ENCODE measurements around the gene KLHL12. TPM values are rescaled to one million over a fixed set of nuclear protein-coding genes. Genes with fewer than 3 reads are reported as not detected.

KLHL12 gene
- total RNA-seq, 1 donor from 2014 or later = 15.1 TPM

DNA sequence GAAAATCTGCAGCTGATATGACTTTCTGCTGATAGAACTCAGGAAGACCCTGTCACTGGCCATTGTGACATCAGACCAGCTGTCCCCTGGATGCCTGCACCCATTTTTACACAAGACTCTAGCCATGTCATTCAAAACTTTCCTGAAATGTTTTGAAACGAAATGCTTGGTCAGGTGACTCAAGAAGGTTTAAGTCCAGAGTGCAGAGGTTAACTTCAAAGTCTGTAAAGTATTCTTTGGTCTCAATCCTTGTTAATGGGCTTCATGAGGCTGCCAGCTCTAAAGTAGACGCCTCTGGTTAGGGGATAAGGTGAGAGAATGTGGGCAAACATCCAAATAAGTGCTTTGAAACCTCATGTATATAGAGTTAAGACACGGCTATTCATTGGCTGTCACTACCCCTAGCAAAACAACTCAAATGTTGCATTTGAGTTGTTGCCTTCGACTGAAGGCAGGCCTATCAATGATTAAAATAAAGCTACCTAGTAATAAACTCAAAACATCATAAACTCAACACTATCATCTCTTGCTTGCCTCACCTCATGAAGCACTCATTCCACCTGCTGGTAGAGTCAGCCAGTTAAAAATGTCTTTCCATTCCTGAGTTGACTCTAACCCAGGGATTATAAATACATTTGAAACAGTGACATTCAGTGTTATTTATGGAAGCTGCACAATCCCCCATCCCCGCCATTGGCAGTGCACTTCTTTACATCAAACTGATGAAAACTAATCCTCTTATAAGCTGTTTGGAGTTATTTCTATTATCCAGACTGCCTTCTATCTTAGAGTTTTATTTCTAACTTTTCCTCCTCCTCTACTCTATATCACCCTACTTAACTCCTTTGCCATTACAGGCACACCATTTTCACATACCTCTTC is 64.1 kb downstream of the KLHL12 start:
- Histone ChIP-seq H3K36me3 (ENCODE audit: control insufficient read depth in 3 of 3, insufficient read depth in 3 of 3, low read length in 3 of 3) (no peaks in the 10 kb centered on the region), H3K9ac (ENCODE audit: low read depth in 1 of 3, low read length in 3 of 3) (no peak overlapping the region), H3K4me3 (ENCODE audit: low read length in 3 of 3) (no peak overlapping the region), H3K4me1 (ENCODE audit: control insufficient read depth in 3 of 3, insufficient read depth in 3 of 3, low read length in 3 of 3) (peaks cover 13 to 15% (median 13%) of the 10 kb centered on the region in 3 donors), H3K9me3 (ENCODE audit: control insufficient read depth in 3 of 3, low read length in 3 of 3) (no peaks in the 10 kb centered on the region), H3K27me3 (ENCODE audit: control insufficient read depth in 3 of 3, insufficient read depth in 3 of 3, low read length in 3 of 3) (peaks cover 0 to 11% (median 3%) of the 10 kb centered on the region in 3 donors), H3K27ac (ENCODE audit: low read depth, low read length) (no peak overlapping the region)

DNA sequence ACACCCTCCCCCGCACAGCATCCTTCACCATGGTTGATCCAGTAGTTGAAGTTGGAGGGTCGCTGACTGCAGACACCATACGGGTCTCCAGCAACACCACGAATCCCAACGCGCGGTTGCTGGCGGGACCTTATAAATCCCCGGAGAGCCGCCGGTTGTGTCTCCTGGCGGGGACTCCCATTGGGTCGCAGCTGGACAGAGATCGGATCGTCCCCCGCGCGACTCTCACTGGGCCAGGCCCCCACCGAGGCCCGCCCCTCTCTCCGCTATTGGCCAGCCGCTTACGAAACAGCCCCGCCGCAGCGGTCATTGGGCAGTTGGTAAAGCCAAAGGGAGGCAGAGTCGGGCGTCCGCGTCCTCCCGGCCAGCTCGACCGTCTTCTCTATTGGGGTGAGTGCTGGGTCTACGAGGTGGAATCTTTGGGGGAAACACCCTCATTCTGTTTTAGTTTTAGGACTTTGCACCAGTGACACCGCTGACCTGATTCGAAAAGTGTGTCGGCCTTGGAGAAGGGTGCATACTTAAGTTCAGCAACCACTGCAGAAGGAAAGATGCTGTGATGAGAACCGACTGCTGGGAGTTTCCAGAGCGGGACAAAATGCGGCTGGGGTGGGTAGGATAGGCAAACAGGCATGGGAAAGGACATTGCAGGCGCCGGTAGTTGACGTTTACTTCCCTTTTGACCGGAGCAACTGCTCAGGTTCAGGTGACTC is 65.5 kb downstream of the KLHL12 start:
- H3K27ac ChIP-seq (ENCODE audit: low read depth, low read length) = no peak overlapping the region
- peak overlapping the region; percentile 69 to 82 (median 73) for H3K4me3 ChIP-seq (ENCODE audit: low read length in 3 of 3)
- no peaks in the 10 kb centered on the region for H3K9me3 ChIP-seq (ENCODE audit: control insufficient read depth in 3 of 3, low read length in 3 of 3)
- H3K4me1 ChIP-seq (ENCODE audit: control insufficient read depth in 3 of 3, insufficient read depth in 3 of 3, low read length in 3 of 3) = peaks cover 13 to 15% (median 13%) of the 10 kb centered on the region in 3 donors
- peaks cover 0 to 11% (median 0%) of the 10 kb centered on the region in 3 donors for H3K27me3 ChIP-seq (ENCODE audit: control insufficient read depth in 3 of 3, insufficient read depth in 3 of 3, low read length in 3 of 3)
- no peaks in the 10 kb centered on the region for H3K36me3 ChIP-seq (ENCODE audit: control insufficient read depth in 3 of 3, insufficient read depth in 3 of 3, low read length in 3 of 3)
- peak overlapping the region in 1 of 3 donors; percentile 68 for H3K9ac ChIP-seq (ENCODE audit: low read depth in 1 of 3, low read length in 3 of 3)

DNA sequence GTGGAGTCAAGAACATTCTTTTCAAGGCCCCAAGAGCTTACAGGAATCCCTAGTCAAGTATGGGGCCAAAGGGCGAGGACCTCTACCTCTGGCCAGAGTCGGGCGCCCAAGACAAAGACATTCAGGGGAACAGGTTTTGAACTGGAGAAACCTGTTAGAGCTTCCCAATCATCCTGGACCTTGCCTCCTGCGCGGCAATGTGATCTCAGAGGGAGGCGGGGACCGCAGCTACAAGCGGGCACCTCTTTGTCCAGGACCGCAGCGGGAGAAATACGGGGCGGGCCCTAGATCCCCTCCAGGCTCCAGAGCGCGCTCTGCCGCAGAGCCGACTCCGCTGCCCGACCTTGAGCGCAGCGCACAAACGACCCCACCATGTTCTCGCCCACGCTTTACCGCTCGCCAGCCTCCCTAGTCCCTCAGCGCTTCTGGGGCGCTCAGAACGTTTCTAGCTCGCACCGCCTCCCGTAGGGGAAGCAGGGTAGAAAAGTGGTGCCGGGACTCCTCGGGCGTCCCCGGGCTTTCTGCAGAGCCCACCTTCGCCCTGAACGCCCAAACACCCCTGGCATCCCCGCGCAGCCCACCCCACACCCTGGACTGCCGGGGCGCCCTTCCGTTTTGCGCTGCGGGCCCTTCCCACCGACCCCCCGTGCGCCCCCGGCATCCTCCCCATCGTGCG is 66.2 kb downstream of the KLHL12 start:
- H3K36me3 ChIP-seq (ENCODE audit: control insufficient read depth in 3 of 3, insufficient read depth in 3 of 3, low read length in 3 of 3) = no peaks in the 10 kb centered on the region
- no peak overlapping the region for H3K27ac ChIP-seq (ENCODE audit: low read depth, low read length)
- peak overlapping the region; percentile 32 to 75 (median 55) for H3K9ac ChIP-seq (ENCODE audit: low read depth in 1 of 3, low read length in 3 of 3)
- H3K27me3 ChIP-seq (ENCODE audit: control insufficient read depth in 3 of 3, insufficient read depth in 3 of 3, low read length in 3 of 3) = peaks cover 0 to 5% (median 0%) of the 10 kb centered on the region in 3 donors
- no peaks in the 10 kb centered on the region for H3K9me3 ChIP-seq (ENCODE audit: control insufficient read depth in 3 of 3, low read length in 3 of 3)
- H3K4me3 ChIP-seq (ENCODE audit: low read length in 3 of 3) = peak overlapping the region; percentile 69 to 82 (median 73)
- peaks cover 13 to 15% (median 13%) of the 10 kb centered on the region in 3 donors for H3K4me1 ChIP-seq (ENCODE audit: control insufficient read depth in 3 of 3, insufficient read depth in 3 of 3, low read length in 3 of 3)

DNA sequence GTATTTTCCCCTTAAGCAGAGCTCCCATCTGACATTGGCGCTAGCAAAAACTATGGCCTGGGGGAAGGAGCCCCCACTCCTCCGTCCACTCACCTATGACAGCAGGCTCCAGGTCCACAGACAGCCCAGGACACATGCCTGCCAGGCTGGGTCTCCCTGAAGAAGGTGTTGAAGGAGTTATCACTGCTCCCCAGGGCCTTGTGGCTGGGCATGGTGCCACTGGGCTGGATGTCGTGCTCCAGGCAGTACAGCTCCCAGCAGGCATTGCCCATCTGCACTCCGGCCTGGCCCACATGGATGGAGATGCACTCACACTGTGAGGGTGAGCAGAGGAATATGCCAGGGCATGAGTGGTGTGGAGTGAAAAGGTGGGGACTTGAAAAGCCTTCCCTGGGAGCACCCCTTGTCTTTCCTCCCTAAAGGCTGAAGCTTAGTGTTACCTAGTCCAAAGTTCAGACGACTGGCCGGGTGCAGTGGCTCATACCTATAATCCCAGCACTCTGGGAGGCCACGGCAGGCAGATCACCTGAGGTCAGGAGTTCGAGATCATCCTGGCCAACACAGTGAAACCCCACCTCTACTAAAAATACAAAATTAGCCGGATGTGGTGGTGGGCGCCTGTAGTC is 68.1 kb downstream of the KLHL12 start:
- Histone ChIP-seq H3K4me1 (ENCODE audit: control insufficient read depth in 3 of 3, insufficient read depth in 3 of 3, low read length in 3 of 3) (peaks cover 13 to 15% (median 13%) of the 10 kb centered on the region in 3 donors), H3K27ac (ENCODE audit: low read depth, low read length) (peak overlapping the region; percentile 11), H3K9ac (ENCODE audit: low read depth in 1 of 3, low read length in 3 of 3) (no peak overlapping the region), H3K4me3 (ENCODE audit: low read length in 3 of 3) (no peak overlapping the region), H3K9me3 (ENCODE audit: control insufficient read depth in 3 of 3, low read length in 3 of 3) (no peaks in the 10 kb centered on the region), H3K27me3 (ENCODE audit: control insufficient read depth in 3 of 3, insufficient read depth in 3 of 3, low read length in 3 of 3) (no peaks in the 10 kb centered on the region), H3K36me3 (ENCODE audit: control insufficient read depth in 3 of 3, insufficient read depth in 3 of 3, low read length in 3 of 3) (no peaks in the 10 kb centered on the region)

DNA sequence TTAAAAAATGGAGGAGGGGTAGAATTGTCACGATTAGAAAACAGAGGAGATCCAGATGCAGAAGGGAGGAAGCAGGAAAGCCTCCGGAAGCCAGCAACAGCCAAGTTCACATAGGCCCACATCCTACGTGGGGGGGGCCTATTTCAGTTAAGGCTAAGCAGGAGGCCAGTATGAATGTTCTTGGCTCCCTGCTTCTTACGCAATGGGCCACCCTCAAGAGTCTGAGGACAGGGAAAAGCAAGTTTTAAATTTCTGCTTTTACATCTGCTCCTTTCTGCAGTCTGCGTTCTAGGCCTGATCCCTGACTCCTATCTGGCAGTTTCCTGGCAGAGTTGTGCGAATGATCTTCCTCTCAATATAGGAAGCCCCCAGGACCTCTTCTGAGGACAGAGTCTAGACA is 68.7 kb downstream of the KLHL12 start:
- Histone ChIP-seq H3K9ac (ENCODE audit: low read depth in 1 of 3, low read length in 3 of 3) (no peak overlapping the region), H3K36me3 (ENCODE audit: control insufficient read depth in 3 of 3, insufficient read depth in 3 of 3, low read length in 3 of 3) (no peaks in the 10 kb centered on the region), H3K4me3 (ENCODE audit: low read length in 3 of 3) (no peak overlapping the region), H3K4me1 (ENCODE audit: control insufficient read depth in 3 of 3, insufficient read depth in 3 of 3, low read length in 3 of 3) (peaks cover 13 to 15% (median 13%) of the 10 kb centered on the region in 3 donors), H3K27me3 (ENCODE audit: control insufficient read depth in 3 of 3, insufficient read depth in 3 of 3, low read length in 3 of 3) (no peaks in the 10 kb centered on the region), H3K9me3 (ENCODE audit: control insufficient read depth in 3 of 3, low read length in 3 of 3) (no peaks in the 10 kb centered on the region), H3K27ac (ENCODE audit: low read depth, low read length) (peak overlapping the region; percentile 11)

DNA sequence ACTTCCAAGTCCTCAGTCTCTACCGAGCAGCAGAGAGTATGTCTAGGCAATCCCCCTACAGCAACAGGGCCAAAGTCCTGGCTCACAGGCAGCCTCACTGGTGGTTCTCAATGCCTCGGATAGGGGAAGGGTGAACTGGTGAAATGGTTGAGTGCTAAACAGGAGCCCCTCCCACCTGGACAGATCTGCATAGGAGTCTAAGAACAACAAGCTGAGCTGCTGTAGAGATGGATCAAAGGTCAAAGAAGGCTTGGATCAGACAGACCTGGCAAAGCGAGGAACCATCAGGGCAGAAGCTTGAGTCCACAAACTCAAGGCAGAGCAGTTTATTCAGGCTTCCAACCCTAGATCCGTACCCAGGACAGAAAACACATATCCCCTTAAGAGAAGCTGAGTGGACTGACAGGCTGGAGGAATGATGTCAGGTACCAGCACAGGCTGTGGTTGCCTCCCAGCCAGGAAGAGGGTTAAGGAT is 69.9 kb downstream of the KLHL12 start:
- H3K4me1 ChIP-seq (ENCODE audit: control insufficient read depth in 3 of 3, insufficient read depth in 3 of 3, low read length in 3 of 3) = peaks cover 13 to 15% (median 13%) of the 10 kb centered on the region in 3 donors
- no peaks in the 10 kb centered on the region for H3K27me3 ChIP-seq (ENCODE audit: control insufficient read depth in 3 of 3, insufficient read depth in 3 of 3, low read length in 3 of 3)
- H3K4me3 ChIP-seq (ENCODE audit: low read length in 3 of 3) = no peak overlapping the region
- H3K9ac ChIP-seq (ENCODE audit: low read depth in 1 of 3, low read length in 3 of 3) = no peak overlapping the region
- no peaks in the 10 kb centered on the region for H3K36me3 ChIP-seq (ENCODE audit: control insufficient read depth in 3 of 3, insufficient read depth in 3 of 3, low read length in 3 of 3)
- H3K9me3 ChIP-seq (ENCODE audit: control insufficient read depth in 3 of 3, low read length in 3 of 3) = no peaks in the 10 kb centered on the region
- no peak overlapping the region for H3K27ac ChIP-seq (ENCODE audit: low read depth, low read length)

DNA sequence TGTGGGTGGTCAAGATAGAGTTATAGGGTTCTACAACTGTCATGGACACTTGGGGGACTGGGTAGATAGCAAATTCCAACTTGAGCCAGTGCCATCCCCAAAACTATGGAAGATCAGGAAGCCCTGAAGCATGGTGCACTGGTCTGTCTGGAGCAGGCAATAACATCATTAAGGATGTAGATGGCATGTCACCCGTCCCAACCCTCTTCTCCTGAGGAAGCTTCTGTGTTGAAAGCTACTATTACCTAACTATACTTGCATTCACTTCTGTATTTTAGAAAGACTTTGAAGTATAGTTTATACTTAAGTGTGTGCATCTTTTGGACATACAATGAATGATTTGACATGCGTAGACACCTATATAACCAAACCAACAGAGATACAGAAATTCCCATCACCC is 71.0 kb downstream of the KLHL12 start:
- Histone ChIP-seq H3K9me3 (ENCODE audit: control insufficient read depth in 3 of 3, low read length in 3 of 3) (no peaks in the 10 kb centered on the region), H3K36me3 (ENCODE audit: control insufficient read depth in 3 of 3, insufficient read depth in 3 of 3, low read length in 3 of 3) (no peaks in the 10 kb centered on the region), H3K27me3 (ENCODE audit: control insufficient read depth in 3 of 3, insufficient read depth in 3 of 3, low read length in 3 of 3) (no peaks in the 10 kb centered on the region), H3K4me3 (ENCODE audit: low read length in 3 of 3) (no peak overlapping the region), H3K9ac (ENCODE audit: low read depth in 1 of 3, low read length in 3 of 3) (no peak overlapping the region), H3K4me1 (ENCODE audit: control insufficient read depth in 3 of 3, insufficient read depth in 3 of 3, low read length in 3 of 3) (peaks cover 5 to 10% (median 7%) of the 10 kb centered on the region in 3 donors), H3K27ac (ENCODE audit: low read depth, low read length) (no peak overlapping the region)

DNA sequence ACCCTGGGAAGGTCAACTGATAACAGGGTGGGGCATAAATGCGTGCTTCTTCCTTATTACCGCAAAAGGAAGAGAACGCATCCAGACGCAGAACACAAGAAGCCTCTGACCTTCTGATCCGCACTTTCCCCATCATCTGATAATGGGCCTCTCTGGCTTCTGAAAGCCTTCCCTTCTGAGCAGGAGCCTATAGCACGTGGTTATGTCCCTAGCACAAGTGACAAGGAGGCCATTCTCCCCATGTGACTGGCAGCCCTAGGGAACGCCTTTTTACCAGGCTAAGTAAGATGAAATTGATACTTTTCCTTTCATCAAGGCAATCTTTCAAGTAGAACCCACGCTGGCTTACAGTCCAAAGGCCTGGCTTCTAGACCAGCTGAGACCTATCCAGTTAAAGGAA is 72.2 kb downstream of the KLHL12 start:
- Histone ChIP-seq H3K9ac (ENCODE audit: low read depth in 1 of 3, low read length in 3 of 3) (no peak overlapping the region), H3K4me3 (ENCODE audit: low read length in 3 of 3) (no peak overlapping the region), H3K36me3 (ENCODE audit: control insufficient read depth in 3 of 3, insufficient read depth in 3 of 3, low read length in 3 of 3) (no peaks in the 10 kb centered on the region), H3K27me3 (ENCODE audit: control insufficient read depth in 3 of 3, insufficient read depth in 3 of 3, low read length in 3 of 3) (no peaks in the 10 kb centered on the region), H3K4me1 (ENCODE audit: control insufficient read depth in 3 of 3, insufficient read depth in 3 of 3, low read length in 3 of 3) (peaks cover 0 to 5% (median 2%) of the 10 kb centered on the region in 3 donors), H3K27ac (ENCODE audit: low read depth, low read length) (no peak overlapping the region), H3K9me3 (ENCODE audit: control insufficient read depth in 3 of 3, low read length in 3 of 3) (no peaks in the 10 kb centered on the region)

DNA sequence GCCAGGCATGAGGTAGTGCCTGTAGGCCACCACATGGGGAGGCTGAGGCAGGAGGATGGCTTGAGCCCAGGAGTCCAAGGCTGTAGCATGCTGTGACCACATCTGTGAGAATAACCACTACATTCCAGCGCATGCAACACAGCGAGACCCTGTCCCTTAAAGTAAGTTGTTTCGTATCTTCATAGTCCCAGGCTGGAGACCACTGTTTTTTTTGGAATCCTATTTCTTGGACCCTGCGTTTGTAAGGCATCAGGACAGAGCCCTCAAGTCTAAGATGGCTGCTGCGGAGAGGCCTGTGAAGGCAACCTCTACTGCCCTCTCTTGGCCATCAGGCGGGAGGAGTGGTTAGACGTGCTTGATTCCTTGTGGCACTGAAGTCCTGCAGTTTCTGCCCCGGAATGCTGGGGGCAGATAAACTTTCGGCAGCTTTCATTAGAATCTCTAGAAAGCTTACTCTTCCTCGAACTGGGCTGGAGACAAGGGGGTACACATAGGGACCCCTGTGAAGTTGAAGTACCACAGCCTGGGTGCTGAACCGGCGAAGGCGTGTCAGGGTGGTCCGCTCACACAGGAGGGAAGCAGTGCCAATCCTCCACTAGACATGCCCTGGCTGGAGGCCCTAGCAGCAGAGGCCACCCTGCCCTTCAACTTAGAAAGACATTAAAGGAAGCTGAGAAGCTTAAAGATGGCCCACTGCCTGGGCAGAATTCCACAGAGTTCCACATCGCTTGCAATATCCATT is 74.7 kb downstream of the KLHL12 start:
- no peaks in the 10 kb centered on the region for H3K36me3 ChIP-seq (ENCODE audit: control insufficient read depth in 3 of 3, insufficient read depth in 3 of 3, low read length in 3 of 3)
- H3K4me3 ChIP-seq (ENCODE audit: low read length in 3 of 3) = no peak overlapping the region
- no peaks in the 10 kb centered on the region for H3K27me3 ChIP-seq (ENCODE audit: control insufficient read depth in 3 of 3, insufficient read depth in 3 of 3, low read length in 3 of 3)
- H3K9me3 ChIP-seq (ENCODE audit: control insufficient read depth in 3 of 3, low read length in 3 of 3) = no peaks in the 10 kb centered on the region
- no peak overlapping the region for H3K27ac ChIP-seq (ENCODE audit: low read depth, low read length)
- H3K9ac ChIP-seq (ENCODE audit: low read depth in 1 of 3, low read length in 3 of 3) = no peak overlapping the region
- no peaks in the 10 kb centered on the region for H3K4me1 ChIP-seq (ENCODE audit: control insufficient read depth in 3 of 3, insufficient read depth in 3 of 3, low read length in 3 of 3)
